ENCODE data around the gene SRGAP2B. TPM values are rescaled to one million over a fixed set of nuclear protein-coding genes. Genes with fewer than 3 reads are reported as not detected.
"Not testable (repeated sequence)": the region's sequence is repeated elsewhere in the genome, so short reads cannot be mapped to it uniquely, and the experiment has no call there.

The SRGAP2B gene
- total RNA-seq (2014; rRNA removed; shearing (Covaris generic)) = 13.8 and 16.0 TPM in 2 replicates

GRCh38 chr1:145095284-145096057 lies at the start of gene SRGAP2B, which contains the start of gene FAM72D:
TSS of gene SRGAP2B (minus strand) at chr1:145095328. CDS start at chr1:145092901, 2,427 bp downstream.
TSS of gene FAM72D (plus strand) at chr1:145095974. CDS start at chr1:145096848, 874 bp downstream.
- DNase-seq (ENCODE audit: low spot score) = not testable (repeated sequence)

- not testable (repeated sequence) for DNase-seq (ENCODE audit: low spot score)
Measured at GRCh38 chr1:145144264-145144913, 49.3 kb upstream of the SRGAP2B start.

- not testable (repeated sequence) for DNase-seq (ENCODE audit: low spot score)
Measured at GRCh38 chr1:145140549-145140948, 45.4 kb upstream of the SRGAP2B start.

- not testable (repeated sequence) for DNase-seq (ENCODE audit: low spot score)
Measured at GRCh38 chr1:145134476-145134875, 39.3 kb upstream of the SRGAP2B start.

GRCh38 chr1:145128697-145129469 lies 33.8 kb upstream of the SRGAP2B start:
- DNase-seq (ENCODE audit: low spot score) = not testable (repeated sequence)

- not testable (repeated sequence) for DNase-seq (ENCODE audit: low spot score)
Measured at GRCh38 chr1:145127144-145127543, 32.0 kb upstream of the SRGAP2B start.

- not testable (repeated sequence) for DNase-seq (ENCODE audit: low spot score)
Measured at GRCh38 chr1:145125112-145125511, 30.0 kb upstream of the SRGAP2B start.

- DNase-seq (ENCODE audit: low spot score) = not testable (repeated sequence)
Measured at GRCh38 chr1:145123992-145124641, 29.0 kb upstream of the SRGAP2B start.

GRCh38 chr1:145123062-145123395 lies 27.9 kb upstream of the SRGAP2B start:
- DNase-seq (ENCODE audit: low spot score) = not testable (repeated sequence)

GRCh38 chr1:145122344-145123061 lies 27.4 kb upstream of the SRGAP2B start:
- not testable (repeated sequence) for DNase-seq (ENCODE audit: low spot score)

- DNase-seq (ENCODE audit: low spot score) = not testable (repeated sequence)
Measured at GRCh38 chr1:145119842-145120241, 24.7 kb upstream of the SRGAP2B start.

GRCh38 chr1:145115587-145116493 lies 20.7 kb upstream of the SRGAP2B start:
- DNase-seq (ENCODE audit: low spot score) = not testable (repeated sequence)

- DNase-seq (ENCODE audit: low spot score) = not testable (repeated sequence)
Measured at GRCh38 chr1:145114560-145115057, 19.5 kb upstream of the SRGAP2B start.

GRCh38 chr1:145112703-145113102 lies 17.6 kb upstream of the SRGAP2B start:
- not testable (repeated sequence) for DNase-seq (ENCODE audit: low spot score)

- not testable (repeated sequence) for DNase-seq (ENCODE audit: low spot score)
Measured at GRCh38 chr1:145111674-145112073, 16.5 kb upstream of the SRGAP2B start.

GRCh38 chr1:145103294-145103693 lies 8.2 kb upstream of the SRGAP2B start:
- not testable (repeated sequence) for DNase-seq (ENCODE audit: low spot score)

- DNase-seq (ENCODE audit: low spot score) = not testable (repeated sequence)
Measured at GRCh38 chr1:145101725-145102124, 6.6 kb upstream of the SRGAP2B start.

GRCh38 chr1:145094655-145095211 lies 395 bp downstream of the SRGAP2B start:
- DNase-seq (ENCODE audit: low spot score) = not testable (repeated sequence)

GRCh38 chr1:145093517-145094149 lies 1.5 kb downstream of the SRGAP2B start:
- not testable (repeated sequence) for DNase-seq (ENCODE audit: low spot score)
